GM18870 (cell line): ENCODE measurements around the gene TMCO1.
"Not testable (repeated sequence)": the region's sequence is repeated elsewhere in the genome, so short reads cannot be mapped to it uniquely, and the experiment has no call there.

Source experiments
- ATAC-seq: cut with Tn5 transposase; IDR thresholded peaks from one replicate; pipeline ENCODE4 v1.9.1; 2021; ENCODE audit warnings: moderate library complexity; ENCODE audit not compliant: unreplicated experiment

The TMCO1 gene

DNA sequence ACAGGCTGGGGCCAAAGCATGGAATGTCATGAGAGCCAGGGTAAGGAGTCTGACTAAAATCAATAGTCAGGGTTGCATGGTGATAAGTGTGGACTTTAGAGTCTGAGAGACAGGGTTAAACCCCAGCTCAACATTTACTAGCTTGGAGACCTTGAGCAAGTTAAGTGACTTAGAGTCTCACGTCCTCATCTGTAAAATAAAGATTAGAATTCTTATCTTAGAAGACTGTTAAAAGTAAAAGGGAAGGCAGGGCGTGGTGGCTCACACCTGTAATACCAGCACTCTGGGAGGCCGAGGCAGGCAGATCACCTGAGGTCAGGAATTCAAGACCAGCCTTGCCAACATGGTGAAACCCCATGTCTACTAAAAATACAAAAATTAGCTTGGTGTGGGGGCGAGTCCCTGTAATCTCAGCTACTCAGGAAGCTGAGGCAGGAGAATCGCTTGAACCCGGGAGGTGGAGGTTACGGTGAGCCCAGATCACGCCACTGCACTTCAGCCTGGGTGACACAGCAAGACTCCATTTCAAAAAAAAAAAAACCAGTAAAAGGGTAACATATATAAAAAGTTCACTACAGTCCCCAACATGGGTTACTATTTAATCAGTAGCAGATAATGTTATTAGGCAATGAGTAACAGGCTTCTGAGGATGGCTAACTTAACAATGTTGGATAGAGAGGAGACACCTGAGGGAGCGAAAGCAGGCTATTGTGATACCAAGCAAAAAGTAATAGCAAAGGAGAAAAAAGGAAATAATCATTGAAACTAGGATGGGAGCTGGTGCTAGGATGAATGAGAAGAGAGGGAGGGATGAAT is 20.8 kb downstream of the TMCO1 start:
- ATAC-seq = no peak

DNA sequence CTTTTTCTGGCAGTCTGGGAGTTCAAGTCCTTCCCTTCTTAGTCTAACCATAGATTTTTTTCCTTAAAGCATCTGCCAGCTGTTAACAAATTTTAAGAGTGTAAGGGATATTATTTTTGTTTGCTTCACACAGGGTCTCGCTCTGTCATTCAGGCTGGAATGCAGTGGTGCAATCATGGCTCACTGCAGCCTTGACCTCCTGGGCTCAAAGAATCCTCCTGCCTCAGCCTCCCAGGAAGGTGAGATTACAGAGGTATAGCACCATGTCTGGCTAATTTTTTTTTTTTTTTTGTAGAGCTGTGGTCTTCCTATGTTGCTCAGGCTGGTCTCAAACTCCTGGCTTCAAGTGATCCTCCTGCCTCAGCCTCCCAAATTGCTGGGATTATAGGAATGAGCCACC is 23.8 kb downstream of the TMCO1 start:
- ATAC-seq = not testable (repeated sequence)

DNA sequence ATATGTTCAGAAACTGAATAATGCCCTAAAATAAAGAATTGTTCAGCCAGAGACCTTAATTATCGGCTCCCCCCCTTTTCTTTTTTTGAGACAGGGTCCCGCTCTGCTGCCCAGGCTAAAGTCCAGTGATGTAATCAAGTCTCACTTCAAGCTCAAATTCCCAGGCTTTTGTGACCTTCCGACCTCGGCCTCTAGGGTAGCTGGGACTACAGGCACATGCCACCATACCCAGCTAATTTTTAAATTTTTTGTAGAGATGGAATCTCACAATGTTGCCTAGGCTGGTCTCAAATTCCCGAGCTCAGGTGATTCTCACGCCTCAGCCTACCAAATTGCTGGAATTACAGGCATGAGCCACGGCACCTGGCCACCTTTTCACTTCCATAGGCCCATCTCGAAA is 26.5 kb downstream of the TMCO1 start:
- ATAC-seq = no peak

DNA sequence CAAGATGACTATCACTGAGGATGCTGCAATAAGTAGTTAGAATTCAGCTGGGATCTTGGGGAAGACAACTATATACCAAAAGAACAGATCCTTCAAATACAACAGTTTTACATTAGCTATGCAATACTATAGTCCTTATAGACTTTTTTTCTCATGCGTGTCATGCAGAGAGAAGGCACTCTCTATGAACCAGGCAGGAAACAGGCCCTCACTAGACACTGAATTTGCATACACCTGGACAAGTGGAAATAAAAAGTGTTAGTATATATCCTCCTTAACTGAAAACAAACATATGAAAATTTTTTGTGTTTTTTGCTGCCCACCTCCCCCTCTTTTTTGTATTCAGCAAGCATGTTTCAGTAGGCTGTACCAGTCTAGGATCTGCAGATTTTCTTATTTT is 29.9 kb downstream of the TMCO1 start:
- ATAC-seq = peak; percentile 92

DNA sequence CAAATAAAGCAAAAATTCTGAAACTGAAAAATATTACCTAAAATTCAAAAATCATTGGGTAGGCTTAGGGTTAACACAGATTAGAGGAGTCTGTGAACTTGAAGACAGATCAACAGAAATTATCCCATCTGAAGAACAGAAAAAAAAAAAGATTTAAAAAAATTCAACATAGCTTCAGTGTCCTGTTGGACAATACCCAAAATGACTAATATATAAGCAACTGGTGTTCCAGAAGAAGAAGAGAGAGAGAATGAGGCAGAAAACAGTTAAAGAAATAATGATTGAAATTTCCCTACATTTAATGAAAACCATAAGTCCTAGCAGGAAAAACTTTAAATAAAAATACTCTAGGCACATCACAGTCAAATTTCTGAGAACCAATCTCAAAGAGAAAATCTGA is 31.5 kb downstream of the TMCO1 start:
- no peak for ATAC-seq

DNA sequence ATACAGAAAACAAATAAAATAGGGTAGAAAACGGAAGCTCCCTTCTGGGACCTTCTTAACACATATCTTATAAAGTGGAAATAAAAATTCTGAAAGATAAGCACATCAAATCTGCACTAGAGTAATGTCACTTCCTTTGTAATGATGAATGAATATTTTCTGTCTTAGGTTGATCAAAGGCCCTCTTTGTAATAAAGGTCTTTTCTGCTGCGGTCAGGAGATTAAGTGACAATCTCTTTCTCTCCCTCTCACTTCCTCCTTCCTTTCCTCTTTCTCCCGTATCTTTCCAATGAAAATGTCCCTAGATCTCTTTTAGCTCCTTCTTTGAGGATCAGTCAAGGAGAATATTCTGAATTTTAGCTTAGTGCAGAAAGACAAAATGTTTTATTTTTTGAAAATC is 33.8 kb downstream of the TMCO1 start:
- ATAC-seq = no peak

DNA sequence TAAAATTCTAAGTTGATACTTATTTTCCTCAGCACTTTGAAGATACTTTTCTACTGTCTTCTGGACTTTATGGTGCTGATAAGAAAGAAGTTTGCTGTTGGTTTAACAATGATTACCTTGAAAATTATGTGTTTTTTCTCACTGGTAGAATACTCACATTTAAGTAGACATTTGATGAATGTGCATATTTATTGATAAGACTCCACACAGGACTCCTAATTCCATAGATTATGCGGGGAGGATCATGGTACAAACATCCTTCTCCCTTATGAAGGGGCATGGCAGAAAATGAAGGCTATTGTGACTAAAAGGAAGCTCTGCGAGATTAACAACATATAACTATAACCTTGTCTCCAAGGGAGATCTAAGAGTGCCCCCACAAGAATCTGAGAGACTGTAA is 41.8 kb downstream of the TMCO1 start:
- ATAC-seq = no peak

DNA sequence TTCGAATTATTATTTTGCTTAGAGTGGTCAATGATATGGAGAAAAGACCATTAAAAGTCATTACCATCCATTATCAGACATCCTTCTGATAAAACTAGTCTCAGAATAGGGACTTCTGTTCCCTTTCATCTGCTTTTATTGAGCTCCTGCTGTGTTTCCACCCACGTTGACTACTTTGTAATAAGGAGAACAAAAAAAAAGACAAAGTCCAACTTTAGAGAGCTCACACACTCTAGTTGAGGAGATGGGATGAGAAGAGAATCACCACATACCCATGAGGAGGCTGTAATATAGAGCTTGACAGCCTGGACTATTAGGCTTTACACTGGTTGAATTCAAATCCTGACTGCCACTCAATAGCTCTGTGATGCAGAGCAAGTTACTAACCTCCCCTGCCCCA is 42.5 kb downstream of the TMCO1 start:
- ATAC-seq = no peak

DNA sequence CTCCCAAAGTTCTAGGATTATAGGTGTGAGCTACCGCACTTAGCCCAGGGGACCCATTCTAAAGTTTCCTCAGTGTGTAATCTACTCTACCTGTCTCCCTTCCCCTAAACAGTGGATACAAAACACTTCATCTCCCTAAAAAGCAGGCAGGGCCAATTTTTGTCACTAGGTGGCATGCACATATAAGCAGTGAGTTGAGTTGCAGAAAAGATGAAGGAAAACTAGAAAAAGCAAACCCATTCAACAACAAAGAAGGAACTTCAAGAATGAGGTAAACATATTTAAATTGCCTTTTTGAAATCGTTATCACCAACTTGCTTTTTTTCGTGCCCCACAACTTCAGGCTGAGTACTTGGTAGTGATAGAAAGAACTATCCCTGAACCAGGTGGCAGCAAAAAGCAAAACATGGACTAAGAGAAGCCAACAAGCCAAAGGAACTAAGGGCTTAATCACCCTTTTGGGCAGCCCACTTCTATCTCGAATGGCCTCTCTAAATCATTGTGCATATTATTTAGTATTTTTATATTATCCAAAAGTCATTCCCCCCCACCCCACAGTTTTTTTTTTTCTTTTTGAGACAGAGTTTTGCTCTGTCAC is 50.7 kb downstream of the TMCO1 start:
- no peak for ATAC-seq

DNA sequence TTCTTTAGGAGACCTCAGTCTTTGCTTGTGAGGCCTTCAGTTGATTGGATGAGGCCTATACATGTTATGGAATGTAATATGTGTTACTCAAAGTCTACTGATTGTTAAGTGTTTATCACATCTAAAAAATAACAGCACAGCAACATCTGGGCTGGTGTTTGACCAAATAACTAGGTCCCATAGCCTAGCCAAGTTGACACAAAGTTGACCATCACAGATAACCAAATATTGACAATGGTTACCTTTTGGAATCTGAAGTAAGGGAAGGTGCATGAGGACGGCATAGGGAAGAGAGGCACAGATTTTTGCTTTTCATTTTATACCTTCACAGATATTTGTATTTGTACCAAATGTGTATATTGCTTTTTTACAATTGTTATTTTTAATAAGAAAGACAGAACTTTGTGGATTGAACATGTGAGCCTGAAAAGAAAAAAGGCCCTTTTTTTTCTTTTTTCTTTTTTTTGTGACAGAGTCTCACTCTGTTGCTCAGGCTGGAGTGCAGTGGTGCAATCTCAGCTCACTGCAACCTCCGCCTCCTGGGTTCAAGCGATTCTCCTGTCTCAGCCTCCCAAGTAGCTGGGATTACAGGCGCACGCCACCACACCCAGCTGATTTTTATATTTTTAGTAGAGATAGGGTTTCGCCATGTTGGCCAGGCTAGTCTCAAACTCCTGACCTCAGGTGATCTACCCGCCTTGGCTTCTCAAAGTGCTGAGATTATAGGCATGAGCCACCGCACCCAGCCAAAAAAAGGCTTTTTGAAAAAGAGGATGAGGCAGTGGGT is 52.2 kb downstream of the TMCO1 start:
- ATAC-seq = not testable (repeated sequence)

DNA sequence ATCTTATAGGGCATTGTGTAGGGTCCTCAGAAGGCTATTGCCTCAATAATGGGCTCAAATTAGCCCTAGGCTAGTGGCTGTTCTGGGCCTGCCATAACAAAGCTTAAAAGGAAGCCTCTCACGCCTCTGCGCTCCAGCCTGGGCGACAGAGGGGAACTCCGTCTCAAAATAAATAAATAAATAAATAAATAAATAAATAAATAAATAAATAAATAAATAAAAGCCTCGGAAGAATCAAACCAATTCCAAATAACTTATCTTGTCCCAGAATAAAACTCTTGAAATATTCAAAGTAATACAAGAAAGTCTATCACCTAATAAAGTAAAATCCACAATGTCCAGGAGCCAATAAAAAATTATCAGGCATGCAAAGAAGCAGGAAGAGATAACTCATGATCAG is 55.9 kb downstream of the TMCO1 start:
- ATAC-seq = no peak

DNA sequence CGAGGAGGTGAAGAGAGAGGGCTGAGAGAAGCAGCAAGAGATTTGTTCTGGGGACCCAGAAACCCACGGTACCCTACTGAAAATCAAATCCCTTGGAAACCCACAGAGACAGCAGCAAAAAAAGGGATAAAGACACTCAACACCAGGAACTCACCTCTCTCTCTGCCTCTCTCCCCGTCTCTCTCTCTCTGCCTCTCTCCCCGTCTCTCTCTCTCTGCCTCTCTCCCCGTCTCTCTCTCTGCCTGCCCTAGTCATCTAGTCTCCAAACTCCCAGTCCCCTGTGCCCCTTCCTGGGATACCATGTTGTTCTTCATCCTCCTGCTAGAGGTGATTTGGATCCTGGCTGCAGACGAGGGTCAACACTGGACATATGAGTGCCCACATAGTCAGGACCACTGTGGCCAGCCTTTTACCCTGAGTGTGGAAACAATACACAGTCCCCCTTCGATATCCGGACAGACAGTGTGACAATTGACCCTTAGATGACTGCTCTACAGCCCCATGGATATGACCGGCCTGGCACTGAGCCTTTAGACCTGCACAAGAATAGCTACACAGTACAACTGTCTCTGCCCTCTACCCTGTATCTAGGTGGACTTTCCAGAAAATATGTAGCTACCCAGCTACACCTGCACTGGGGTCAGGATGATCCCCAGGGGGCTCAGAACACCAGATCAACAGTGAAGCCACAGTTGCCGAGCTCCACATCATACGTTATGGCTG is 60.5 kb downstream of the TMCO1 start:
- no peak for ATAC-seq

DNA sequence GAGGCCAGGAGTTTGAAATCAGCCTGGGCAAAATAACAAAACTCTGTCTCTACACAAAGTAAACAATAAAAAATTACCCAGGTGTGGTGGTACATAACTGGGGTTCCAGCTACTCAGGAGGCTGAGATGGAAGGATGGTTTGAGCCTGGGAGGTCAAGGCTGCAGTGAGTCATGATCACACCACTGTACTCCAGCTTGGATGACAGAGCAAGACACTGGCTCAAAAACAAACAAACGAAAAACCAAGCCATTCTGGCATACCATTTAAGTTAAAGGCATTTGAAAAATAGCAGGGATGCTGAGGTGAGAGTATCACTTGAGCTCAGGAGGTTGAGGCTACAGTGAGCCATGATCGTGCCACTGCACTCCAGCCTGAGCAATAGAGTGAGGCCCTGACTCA is 65.0 kb downstream of the TMCO1 start:
- ATAC-seq = no peak

DNA sequence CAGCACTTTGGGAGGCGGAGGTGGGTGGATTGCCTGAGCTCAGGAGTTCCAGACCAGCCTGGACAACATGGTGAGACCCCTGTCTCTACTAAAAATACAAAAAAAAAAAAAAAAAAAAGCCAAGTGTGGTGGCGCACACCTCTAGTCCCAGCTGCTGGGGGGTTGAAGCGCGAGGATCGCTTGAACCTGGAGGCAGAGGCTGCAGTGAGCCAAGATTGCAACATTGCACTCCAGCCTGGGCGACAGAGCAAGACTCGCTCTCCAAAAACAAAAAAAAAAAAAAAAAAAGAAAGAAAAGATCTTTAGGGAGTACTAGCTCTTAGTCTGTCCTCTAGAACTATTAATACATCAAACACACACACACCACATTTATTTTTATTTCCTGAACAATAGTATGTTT is 66.7 kb downstream of the TMCO1 start:
- ATAC-seq = not testable (repeated sequence)

DNA sequence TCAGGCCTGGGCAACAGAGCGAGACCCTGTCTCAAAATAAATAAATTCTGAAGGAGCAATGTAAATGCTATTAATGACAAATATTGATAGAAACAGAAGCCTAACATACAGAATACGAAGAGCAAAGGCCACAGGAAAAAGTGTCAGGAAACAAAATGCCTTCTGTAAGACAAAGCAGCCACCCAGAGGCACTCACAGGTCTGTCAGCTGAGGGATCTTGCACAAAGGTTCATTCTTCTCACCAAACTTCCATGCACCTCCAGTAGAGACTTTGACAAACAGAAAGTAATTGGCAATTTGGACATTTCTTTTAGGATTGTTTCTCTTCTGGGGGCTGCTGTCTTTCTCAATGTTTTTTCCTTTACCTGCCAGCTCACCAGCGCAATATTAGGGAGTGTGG is 69.1 kb downstream of the TMCO1 start:
- no peak for ATAC-seq

DNA sequence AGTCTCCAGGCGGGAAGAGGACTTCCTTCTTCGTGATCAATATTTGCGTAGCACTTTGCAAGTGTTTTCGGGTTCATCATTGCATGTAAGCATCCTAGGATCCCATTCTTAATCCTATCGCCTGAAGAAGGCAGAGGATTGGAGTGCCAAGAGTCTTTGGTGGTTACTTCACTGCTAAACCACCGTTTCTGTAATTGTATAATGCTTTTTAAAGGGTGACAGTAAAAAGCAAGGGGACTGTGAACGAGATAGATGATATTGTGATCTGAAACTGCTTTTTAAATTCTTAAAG is 70.0 kb downstream of the TMCO1 start:
- no peak for ATAC-seq

DNA sequence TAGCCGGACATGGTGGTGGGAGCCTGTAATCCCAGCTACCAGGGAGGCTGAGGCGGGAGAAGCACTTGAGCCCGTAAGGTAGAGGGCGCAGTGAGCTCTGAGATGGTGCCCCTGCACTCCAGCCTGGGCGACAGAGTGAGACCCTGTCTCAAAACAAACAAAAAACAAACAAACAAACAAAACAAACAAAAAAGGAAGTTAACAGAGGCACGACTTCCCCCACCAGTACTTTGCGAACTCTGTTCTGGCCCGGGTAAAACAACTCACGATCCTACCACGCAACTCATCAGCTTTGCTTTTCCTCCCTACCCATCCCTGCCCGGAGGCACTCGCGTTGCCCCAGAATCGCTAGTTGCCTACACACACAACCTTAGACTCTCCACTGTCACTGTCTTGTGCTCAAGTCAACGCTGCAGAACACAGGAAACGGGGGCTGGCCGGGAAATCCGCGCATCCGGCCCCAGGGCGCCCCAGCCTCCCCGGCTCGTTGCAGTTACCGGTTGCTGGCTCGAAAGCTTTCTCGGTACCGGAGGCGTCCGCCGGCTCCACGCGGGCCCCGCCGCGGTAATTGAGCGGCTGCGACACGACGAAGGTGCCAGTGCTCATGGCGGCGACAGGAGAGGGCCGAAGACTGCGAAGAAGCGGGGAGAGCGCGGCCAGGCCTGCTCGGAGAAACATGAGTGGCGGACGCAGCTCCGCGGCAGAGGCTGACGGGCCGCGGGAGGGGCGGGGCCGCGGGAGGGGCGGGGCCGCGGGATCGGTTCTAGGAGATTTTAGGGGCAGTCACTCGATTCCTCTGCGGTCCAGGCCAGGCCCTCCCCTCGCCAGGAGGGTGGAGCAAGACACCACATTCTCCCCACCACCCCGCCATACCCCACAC is 70.5 kb downstream of the TMCO1 start, which contains the start of gene ALDH9A1:
TSS of gene ALDH9A1 (minus strand) at position 682 of the 880 bp plus-strand sequence. CDS start at position 678, 4 bp downstream.
- ATAC-seq = peak; percentile 90

DNA sequence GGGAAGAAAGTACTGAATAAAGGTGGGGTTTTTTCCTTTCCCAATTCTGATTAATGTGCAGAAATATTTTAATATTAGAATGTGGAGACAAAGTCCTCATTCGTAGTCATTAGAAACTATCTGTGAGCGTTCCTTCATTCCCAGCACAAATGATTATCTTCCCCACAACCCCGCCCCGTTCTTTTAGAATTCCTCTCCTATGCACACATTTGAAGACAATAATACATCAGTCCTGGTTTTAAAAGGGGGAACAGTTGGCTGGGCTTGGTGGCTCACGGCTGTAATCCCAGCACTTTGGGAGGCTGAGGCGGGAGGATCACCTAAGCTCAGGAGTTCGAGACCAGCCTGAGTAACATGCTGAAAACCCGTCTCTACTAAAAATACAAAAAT is 71.2 kb downstream of the TMCO1 start:
- no peak for ATAC-seq

DNA sequence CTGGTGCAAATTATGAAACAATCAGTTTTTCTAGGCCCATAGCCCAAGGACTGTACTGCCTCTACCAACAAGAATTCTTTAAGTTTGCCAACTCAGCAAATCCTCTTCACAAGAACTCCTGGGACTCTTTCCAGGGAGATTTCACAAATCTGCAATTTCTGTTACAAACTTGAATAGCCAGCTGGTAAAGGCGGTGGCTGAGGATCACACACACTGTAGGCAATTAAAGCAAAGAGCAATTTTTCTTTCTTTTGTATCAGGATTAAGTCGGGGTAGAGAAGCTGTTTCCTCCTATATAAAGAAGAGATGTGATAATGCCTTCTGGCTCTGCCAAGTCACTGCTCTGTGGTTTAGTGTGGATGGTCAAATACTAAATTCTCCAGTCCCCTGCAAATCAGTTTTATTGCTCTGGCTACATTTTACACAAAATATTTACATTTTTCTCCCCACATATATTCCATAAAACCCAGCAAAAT is 72.0 kb downstream of the TMCO1 start:
- ATAC-seq = no peak

DNA sequence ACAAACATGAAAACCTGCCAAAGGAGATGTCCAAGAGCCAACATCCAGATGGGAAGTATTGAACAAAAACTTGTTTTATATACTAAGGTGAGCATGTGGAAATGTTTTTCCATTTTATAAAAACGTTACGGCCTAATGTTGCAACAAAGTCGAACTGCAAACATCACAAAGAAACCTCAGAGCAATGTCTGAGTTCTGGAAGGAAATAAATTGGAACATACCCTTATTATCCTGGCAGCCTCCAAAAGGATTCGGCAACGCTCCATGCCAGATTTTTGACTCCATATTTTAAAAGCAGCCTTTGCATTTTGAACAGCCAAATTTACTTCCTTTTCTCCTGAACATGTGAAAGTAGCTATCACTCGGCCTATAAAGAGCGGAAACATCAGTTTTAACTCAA is 73.6 kb downstream of the TMCO1 start:
- ATAC-seq = no peak
